ENCODE results near the gene MAN1A1.
A peak's percentile ranks its signal among the peaks of the same experiment; 100 is the strongest.

The MAN1A1 gene

DNA sequence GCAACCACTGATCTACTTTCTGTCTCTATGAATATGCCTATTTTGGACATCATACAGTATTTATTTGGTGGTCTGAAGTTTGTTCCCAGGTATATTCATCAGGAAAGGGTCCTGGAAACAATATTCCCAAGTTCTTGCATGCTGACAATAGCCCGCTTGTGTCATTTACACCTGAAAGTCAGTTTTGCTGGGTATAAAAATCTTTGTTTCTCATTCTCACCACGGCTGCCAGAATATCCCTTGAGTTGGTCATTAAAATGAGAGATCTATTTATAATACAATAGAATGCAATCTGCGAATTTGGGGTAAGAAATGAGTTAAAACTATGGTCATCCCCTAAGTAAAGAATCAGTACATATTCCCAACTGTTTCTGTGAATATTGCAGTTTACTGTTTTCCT is 79.0 kb downstream of the MAN1A1 start:
- no peak for DNase-seq (ENCODE audit: low spot score)

DNA sequence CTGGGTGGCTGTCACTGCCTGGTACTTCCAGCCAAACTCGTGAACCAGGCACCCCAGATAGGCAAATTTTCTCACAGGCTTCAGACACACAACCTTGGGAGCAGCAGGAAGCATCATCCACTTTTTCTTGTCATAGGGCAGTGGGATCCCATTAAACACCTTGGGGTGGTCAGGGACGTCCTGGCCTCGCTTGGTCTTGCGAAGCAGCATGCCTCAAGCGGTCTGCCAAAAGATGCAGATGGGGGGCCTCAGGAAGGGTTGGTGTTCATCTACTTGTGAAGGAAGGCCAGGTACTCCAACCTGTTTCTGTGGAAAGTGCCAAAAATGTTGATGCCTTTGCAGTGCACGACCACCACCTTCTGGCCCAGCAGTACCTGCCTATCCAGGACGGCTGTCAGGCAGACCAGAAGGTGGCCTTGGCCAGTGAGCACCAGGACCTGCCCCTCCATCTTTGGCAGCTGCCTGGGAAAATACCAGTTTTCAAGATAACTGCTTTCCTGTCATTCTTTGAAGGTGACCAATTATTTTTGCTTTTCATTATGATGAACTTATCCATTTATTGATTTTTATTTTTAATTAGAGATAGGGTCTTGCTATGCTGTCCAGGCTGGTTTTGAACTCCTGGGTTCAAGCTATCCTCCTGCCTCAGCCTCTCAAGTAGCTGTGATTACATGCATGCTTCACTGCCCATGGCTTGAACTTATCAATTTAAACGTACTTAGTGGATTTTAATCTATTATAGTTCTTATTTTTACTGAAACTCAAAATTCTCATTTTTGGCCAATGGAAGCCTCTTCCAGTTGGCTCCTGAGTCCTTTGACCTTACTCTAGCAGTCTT is 80.1 kb downstream of the MAN1A1 start:
- DNase-seq (ENCODE audit: low spot score) = no peak

DNA sequence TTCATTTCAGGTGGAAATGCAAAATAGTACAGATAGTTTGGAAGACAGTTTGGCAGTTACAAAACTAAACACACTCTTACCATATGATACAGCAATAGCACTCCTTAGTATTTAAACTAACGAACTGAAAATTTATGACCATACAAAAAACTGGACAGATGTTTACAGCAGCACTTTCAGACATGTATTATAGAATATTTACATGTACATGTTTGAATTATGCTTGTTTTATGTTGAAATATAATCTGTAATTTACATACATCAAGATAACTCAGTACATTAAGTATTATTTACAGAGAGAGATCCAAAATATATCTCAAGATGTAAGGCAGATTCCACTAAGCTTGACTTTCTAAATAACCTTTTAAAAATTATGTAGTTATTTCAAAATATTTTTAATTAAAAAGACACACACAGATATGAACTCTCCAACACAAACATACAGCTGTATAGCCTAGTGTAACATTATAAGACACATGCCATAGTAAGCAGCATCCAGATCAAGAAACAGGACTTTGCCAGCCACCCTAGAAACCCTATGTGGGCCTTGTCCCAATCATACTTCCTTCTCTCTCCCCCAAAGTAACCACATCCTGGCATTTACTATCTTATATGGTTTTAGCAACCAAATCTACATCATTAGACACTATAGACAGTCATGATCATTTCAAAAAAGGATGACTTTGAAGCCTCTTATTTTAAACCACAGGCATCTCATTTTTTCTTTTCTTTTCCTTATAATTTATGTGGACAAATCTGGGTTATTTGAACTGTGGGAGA is 82.2 kb downstream of the MAN1A1 start:
- no peak for DNase-seq (ENCODE audit: low spot score)

DNA sequence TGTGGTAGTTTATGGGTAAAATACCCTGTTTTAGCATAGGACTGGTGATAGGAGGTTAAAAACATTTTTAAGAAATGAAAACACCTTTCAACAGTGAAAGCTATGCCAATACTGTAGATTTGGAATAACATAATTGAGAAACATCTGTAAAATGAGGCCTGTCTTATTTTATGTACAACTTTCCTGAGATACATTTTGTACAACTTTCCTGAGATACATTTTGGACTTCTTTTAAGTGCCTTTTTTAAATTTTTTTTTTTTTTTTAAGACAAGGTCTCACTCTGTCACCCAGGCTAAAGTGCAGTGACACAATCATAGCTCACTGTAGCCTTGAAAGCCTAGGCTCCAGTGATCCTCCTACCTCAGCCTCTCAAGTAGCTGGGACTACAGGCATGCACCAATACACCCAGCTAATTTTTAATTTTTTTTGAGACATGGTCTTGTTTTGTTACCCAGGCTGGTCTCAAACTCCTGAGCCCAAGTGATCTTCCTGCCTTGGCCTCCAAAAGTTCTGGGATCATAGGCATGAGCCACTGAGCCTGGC is 84.6 kb downstream of the MAN1A1 start:
- DNase-seq (ENCODE audit: low spot score) = no peak

DNA sequence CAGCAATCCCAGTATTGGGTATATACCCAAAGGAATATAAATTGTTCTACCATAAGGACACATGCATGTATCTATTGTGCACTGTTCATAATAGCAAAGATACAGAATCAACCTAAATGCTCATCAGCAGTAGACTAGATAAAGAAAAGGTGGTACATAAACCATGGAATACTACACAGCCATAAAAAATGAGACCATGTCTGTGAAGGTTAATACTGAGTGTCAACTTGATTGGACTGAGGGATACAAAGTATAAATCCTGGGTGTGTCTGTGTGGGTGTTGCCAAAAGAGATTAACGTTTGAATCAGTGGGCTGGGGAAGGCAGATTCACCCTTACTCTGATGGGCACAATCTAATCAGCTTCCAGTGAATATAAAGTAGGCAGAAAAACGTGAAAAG is 86.9 kb downstream of the MAN1A1 start:
- no peak for DNase-seq (ENCODE audit: low spot score)

DNA sequence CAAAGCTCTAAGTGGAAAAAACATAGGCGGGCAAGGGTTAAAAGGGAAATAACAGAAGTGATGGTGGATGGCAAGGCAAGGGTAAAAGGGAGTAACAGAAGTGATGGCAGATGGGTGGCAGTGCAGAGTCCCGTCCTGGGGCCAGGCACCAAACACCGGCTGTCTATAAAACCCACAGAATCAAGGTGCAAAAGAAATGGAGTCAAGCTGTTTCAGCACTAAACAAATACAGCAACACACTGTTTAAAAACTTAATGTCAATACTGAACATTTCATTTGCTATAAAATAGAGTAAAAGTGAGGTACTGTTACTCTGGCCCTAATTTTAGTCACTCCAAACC is 87.6 kb downstream of the MAN1A1 start:
- DNase-seq (ENCODE audit: low spot score) = no peak

DNA sequence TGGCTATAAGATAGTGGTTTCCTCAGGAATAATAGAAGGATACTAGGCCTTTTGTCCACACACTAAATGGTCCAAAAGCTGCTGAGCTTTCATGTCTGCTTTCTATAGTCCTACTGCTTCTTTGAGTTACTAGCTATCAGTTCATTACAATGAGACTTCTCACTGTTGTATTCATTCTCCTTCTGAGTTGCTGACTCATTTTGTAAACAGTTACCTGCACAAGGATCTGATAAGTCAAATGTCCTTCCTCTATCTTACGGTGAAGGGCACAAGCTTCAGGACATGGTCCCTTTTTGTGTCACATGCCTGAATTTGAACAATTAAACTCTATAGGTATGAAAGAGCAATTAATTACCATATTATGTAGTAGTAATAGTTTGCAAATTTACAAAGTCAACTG is 90.5 kb downstream of the MAN1A1 start:
- DNase-seq (ENCODE audit: low spot score) = no peak

DNA sequence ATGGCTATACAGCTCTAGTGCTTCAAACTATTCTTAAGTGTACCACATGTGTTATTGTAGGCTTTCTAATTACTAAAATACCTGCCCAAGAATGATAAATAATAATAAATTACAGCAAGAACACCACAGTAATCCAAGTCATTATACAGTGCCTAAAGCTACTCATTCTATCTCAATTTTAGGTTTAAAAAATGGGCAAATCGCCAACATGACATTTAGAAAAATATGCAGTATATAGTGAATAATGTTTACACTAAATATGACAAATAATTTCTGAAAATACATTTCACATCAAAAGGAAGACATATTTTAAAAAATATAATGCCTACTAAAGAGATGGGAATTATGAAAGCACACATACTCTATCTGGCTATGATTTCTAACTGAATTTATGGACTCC is 91.8 kb downstream of the MAN1A1 start:
- DNase-seq (ENCODE audit: low spot score) = no peak

DNA sequence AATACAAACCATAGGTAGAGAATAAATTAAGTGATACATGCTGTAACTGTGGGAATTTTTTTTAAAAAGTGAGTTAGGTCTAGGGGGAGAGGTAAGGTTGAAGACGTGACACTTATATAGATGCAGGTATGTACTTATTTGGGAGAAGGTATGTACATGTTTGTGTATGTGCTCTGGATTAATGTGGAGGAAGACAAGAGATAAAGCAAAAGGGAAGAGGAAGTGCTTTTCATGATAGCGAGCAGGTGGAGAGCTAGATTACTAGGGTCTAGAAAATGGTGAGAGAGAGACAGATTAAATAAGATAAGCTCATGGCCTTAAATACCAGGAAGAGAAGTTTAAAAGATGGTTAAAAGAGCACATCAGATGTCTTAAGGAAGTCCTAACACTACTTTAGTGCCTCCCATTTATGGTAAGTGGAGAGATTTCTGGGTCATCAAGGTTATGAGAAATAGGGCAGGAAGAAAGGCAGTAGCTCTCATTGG is 92.5 kb downstream of the MAN1A1 start:
- no peak for DNase-seq (ENCODE audit: low spot score)

DNA sequence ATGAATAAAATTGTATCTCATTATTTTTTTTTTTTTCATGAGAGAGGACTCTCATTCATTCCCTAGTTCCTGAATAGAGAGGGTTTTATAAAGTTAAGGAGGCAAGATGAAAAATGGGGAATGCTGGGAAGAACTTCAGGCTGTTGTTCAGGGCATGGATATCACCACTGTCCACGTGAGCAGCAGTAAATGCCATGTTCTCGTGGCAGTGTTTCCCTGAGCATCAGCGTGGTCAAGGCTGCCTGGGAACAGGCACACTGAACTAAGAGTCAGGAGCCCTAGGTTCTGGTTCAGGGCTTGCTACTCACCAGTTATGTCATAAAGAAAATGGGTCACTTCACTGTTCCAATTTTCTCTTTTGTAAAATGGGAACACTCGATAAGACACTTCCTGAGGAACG is 93.2 kb downstream of the MAN1A1 start:
- no peak for DNase-seq (ENCODE audit: low spot score)

DNA sequence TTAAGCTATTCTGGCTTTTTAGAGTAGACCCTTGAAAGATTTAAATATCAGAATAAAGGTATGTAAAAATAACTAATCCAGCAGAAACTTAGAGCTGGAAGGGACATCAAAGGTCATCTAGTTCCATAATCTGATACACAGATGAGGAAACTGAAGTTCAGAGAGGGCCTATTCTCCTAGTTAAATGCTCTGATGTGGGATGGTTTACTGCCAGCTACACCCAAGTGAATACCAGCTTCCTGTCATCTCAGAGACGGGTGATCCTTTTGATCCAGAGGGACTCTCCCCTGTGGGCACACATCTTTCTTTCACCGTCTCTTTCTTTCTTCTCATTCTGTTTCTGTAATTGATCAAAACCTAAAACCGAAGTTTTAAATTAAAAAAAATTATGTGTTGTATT is 94.1 kb downstream of the MAN1A1 start:
- DNase-seq (ENCODE audit: low spot score) = no peak

DNA sequence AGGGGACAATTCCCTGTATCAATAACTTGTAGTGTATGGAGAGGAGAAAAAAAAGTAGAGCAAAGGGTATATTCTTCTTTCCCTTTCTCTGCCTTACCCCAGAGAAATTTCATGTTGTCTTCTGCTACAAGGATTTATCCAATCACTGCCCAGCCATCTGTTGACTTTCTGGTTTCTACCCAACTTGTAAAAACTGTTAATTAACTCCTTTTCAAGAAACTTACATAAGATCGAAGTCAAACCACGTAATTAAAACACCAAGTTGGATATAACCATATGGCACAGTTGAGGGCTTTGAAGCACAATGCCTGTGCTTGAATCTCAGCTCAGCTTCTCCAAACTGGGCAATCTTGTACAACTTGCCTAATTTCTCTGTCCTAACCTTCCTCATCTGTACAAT is 99.5 kb downstream of the MAN1A1 start:
- DNase-seq (ENCODE audit: low spot score) = peak; percentile 16

DNA sequence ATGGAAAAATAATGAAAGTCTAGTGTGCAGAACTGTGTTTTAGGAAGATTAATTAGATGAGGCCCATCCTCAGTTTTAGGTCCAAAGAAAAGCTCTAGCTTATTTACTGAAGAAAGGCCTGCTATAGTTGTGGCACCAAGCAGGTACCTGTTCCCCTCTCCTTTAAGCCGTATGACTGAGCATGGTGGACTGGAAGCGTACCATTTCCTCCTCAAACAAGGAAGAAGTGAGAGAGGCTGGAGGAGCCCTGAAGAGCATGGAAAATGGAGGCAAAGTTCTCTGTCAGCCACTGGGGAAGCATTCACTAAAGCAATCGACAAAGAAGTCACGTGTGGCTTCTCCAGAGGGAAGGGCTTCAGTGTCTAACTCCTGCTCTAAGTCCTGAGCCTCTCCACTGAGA is 100.2 kb downstream of the MAN1A1 start:
- DNase-seq (ENCODE audit: low spot score) = no peak

DNA sequence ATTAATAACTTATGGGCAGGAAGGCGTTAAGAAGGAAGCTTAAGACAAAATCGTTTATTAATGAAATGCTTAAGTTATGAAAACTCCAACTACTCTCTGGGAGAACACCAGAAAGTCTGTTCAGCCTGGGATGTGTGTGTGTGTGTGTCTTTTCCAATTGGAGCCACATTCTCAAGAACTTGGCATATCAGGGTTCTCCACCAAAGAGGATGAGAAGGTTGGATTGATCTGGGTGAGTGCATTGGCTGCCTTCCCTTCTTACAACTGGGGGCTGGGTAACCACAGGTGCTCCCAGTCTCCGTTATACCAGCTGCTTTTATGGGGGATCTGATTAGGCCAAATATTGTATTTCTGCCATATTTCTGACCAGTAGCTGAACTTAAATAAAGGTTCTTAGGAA is 102.1 kb downstream of the MAN1A1 start:
- no peak for DNase-seq (ENCODE audit: low spot score)

DNA sequence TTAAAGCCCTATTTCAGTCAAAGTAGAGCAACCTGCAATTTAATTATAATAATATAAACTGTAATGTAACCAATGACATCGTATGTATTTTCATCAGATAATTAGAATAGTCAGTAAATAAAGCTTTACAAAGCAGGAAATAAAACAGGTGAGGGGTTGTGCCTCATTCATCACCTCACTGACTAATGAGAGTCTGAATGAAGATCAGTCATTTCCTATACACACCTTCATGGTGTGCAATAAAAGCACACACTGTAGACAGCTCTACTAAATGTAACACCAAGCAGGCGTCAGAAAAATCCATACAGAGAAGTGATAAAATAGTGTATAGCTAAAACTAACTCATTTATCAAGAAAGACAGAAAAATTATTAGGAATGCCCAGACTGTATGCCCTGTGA is 105.9 kb downstream of the MAN1A1 start:
- no peak for DNase-seq (ENCODE audit: low spot score)

DNA sequence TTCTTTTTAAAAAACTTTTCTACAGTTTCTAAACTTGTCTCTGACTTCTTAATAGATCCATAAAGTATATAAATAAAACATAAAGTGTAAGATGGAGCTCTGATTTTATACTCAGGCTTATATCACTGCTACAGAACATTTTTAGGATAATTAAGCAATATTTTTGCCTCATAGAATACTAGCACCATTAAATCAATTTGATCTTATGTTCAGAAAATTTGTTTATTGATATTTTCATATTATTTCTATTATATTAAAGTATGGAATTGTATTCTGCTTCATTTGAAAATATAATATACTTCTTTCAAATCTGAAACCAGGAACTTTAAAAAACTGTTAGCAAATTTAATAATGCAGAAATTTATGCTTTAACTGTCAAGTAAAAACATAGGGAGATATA is 106.5 kb downstream of the MAN1A1 start:
- DNase-seq (ENCODE audit: low spot score) = no peak

DNA sequence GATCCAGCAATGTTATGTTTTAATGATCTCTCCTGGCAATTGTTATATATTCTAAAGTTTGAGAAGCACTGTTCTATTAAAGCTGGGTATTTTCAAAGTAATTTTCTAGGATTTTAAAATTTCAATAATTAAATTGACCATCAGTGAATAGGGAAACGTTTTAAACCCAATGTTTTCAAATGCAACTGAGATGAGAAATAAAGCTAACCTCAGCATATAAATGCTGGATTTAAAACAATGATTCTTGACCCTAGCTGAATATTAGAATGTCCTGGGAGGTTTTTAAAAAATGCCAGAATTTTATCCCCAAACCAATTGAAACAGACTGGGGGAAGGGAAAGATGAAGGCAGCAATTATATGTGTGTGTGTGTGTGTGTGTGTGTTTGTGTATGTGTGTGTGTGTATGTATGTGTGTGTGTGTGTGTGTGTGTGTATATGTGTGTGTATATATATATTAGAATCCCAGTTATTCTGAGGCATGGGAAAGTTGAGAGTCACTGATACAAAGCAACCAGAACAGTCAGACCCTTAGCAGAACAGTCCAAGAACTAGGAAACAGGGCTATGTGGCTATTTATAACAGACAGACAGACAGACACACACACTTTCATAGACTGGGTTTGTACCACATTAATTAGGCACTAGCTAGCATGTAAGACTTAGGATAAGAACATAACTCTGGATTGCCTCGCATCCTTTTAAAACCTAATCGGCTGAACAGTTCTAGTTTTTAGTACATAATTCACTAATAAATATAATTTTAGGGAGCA is 107.8 kb downstream of the MAN1A1 start:
- DNase-seq (ENCODE audit: low spot score) = no peak

DNA sequence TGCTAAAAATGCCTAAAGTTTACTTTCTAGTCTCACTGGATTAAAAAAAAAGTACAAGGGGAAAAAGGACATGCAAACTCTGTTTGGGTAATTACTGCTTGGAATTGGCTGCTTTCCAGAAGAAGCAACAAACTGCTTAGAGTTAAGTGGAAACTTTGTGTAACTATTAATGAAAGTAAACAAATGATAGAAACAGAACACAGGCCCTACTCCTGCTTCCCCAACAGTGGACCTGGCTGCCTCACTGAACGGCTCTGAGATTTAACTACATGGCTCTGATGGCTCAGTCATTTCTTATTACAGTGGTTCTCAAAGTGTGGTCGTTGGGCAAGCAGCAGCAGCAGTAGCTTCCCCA is 108.5 kb downstream of the MAN1A1 start:
- no peak for DNase-seq (ENCODE audit: low spot score)

DNA sequence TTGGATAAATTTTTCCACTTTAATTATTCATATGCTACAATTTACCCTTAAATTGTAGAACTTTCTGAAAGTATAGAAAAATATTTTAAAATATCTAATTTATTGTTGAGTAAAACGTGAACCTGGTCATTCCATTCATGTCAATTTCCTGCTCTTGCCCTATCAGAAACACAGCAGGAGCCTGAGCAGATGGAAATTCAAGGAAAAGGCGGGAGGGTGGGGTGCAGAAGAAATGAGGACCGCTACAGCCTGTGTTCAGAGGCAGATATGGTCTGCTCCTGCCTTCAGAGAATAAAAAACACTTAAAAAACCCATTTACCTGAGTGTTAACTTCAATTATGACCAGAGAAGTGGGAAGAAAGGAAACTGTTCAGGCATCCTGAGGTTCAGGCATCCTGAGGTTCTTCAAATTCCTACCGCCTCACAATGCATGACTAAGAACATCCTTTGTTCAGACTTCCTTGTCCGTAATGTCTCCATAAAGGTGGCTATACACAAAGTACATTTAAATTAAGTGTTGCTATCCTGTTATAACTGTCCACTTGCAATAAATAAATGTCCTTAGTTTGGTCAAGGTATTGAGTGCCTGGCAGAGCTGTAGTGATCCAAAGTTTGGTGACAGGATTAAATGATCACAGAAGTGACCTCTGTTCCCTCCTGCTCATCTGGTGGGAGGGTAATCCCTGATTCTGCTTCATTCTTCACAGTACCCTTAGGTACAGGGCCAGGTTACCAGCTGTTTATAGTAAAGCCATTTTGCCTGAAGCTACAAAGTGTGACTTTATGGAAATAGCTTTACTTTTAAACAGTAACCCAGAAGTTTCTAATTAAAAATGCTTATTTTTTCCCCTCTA is 109.1 kb downstream of the MAN1A1 start:
- no peak for DNase-seq (ENCODE audit: low spot score)

DNA sequence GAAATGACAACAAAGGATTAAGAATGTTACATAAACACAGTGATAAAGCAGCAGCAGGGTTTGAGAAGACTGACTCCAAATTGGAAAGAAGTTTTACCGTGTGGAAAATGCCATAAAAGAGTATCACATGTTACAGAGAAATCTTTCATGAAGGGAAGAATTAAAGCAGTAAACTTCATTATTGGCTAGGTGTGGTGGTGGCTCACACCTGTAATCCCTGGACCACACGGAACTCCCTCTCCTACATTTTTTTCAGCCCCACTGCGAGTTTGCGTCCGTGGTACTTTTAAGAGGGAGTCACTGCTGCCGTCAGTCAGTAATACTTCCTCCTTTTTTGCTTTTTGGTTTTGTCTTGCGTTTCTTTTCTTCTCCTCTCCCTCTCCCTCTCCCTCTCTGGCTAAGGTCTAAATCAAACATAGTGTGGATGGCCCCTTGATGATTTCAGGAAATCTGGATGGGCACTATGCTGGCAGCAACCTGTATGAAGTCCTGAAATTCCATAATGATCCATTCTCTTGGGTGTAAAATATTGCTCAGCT is 112.3 kb downstream of the MAN1A1 start:
- no peak for DNase-seq (ENCODE audit: low spot score)

DNA sequence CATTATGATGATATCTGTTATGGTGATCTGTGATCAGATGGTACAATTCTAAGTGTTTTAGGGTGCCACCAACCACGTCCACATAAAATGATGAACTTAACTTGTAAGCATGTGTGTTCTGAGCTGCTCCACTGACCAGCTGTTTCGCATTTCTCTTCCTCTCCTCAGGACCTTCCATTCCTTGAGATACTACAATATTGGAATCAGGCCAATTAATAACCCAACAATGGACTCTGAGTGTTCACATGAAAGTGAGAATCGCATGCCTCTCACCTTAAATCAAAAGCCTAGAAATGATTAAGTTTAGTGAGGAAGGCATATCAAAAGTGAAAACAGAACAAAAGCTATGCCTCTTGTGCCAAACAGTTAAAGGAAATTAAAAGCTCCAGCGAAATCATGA is 114.6 kb downstream of the MAN1A1 start:
- no peak for DNase-seq (ENCODE audit: low spot score)
